NB4 (cell line): Measurements from ENCODE around the gene SLC9A6.
A peak's percentile ranks its signal among the peaks of the same experiment; 100 is the strongest.

Experiments used
- DNase-seq: peaks from one replicate; pipeline ENCODE4 v3.0.0; 2010; ENCODE audit warnings: low read depth
- H3K4me3 ChIP-seq: one replicate; pipeline ENCODE4 v1.5.1; 2011; ENCODE audit warnings: mild to moderate bottlenecking, low read depth, low read length, moderate library complexity
- CTCF ChIP-seq: IDR thresholded peaks from one replicate; pipeline ENCODE4 v1.5.1; 2012; ENCODE audit warnings: low read depth, low read length
- MYC ChIP-seq: IDR thresholded peaks from 2 replicates; pipeline ENCODE4 v1.6.1; 2011; ENCODE audit warnings: low read depth, low read length
- POLR2A ChIP-seq: IDR thresholded peaks from 2 replicates; pipeline ENCODE4 v1.6.1; 2011; ENCODE audit warnings: mild to moderate bottlenecking; ENCODE audit not compliant: insufficient read length; ENCODE audit errors: extremely low read depth
- TF ChIP-seq, protein P1 (sequence below): IDR thresholded peaks from 2 replicates; pipeline ENCODE4 v1.6.1; 2011; ENCODE audit warnings: low read depth, low read length

The SLC9A6 gene

DNA sequence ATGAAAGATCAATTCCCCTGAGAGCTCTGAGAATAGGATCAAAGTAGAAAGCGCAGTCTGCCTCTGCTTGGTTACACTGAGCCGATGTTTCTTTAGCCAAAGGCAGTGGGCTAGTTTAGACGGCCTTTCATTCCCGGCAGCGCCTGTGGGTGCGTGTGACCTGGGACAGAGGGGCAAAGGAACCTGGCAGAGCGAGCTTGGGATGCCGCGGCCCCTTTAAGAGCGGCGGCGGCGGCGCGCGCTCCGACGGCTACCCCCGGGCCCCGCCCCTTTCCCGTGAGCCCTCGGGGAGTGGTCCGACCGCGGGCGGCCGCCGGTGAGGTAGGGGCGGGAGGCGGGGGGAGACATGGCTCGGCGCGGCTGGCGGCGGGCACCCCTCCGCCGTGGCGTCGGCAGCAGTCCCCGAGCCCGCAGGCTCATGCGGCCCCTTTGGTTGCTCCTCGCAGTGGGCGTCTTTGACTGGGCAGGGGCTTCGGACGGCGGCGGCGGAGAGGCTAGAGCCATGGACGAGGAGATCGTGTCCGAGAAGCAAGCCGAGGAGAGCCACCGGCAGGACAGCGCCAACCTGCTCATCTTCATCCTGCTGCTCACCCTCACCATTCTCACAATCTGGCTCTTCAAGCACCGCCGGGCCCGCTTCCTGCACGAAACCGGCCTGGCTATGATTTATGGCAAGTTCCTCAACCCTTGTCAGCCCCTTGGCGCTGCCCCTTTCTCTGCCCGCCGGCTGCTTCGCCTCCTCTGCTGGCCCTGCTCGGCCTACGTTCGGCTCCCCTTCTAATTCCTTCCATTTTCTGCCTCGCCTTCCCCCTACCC is at the start of gene SLC9A6:
Gene SLC9A6 (plus strand): TSS at position 279 of the 816 bp plus-strand sequence. CDS start 224 bp downstream, at position 503.
- H3K4me3 ChIP-seq, result peak within 1 kb of the TSS; percentile 76
- peak; percentile 81 for DNase-seq
- TF ChIP-seq POLR2A, result peak; percentile 9
- no peak for TF ChIP-seq MYC
- TF ChIP-seq, protein P1, sequence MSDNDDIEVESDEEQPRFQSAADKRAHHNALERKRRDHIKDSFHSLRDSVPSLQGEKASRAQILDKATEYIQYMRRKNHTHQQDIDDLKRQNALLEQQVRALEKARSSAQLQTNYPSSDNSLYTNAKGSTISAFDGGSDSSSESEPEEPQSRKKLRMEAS, result no peak

GRCh38 chrX:135944486-135944885 is 40.7 kb upstream of the SLC9A6 start:
- DNase-seq, result no peak
- H3K4me3 ChIP-seq, result no peak overlapping the region
- no peak for TF ChIP-seq MYC
- no peak for TF ChIP-seq POLR2A
- TF ChIP-seq, protein P1, result no peak
- TF ChIP-seq CTCF, result no peak

DNA sequence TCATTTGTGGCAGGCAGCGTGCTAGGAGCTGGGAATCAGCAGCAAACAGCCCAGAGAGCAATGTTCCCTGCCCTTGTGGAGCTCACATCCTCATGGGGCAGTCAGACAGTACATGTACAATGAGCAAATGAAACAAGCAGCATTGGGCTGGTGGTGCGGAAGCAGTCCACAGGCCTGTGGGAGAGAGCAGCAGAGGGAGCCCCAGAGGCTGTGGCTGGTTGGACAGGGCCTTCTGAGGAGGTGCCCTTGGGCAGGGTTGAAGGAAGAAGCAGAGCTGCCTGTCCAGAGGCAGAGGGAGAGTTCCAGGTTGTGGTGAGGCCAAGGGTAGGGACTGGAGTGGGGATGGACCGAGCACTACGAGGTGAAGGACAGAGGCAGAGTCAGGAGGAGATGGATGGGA is 33.9 kb upstream of the SLC9A6 start:
- TF ChIP-seq CTCF, result no peak
- TF ChIP-seq, protein P1, result no peak
- TF ChIP-seq POLR2A, result no peak
- TF ChIP-seq MYC, result no peak
- DNase-seq, result no peak
- no peak overlapping the region for H3K4me3 ChIP-seq

- TF ChIP-seq POLR2A (no peak), MYC (0 out of 2 replicates have a peak, but pooled peaks have one; percentile 5)
- H3K4me3 ChIP-seq, result peak overlapping the region; percentile 95
- DNase-seq, result peak; percentile 22
Measured at GRCh38 chrX:135973025-135973547, 12.1 kb upstream of the SLC9A6 start.

DNA sequence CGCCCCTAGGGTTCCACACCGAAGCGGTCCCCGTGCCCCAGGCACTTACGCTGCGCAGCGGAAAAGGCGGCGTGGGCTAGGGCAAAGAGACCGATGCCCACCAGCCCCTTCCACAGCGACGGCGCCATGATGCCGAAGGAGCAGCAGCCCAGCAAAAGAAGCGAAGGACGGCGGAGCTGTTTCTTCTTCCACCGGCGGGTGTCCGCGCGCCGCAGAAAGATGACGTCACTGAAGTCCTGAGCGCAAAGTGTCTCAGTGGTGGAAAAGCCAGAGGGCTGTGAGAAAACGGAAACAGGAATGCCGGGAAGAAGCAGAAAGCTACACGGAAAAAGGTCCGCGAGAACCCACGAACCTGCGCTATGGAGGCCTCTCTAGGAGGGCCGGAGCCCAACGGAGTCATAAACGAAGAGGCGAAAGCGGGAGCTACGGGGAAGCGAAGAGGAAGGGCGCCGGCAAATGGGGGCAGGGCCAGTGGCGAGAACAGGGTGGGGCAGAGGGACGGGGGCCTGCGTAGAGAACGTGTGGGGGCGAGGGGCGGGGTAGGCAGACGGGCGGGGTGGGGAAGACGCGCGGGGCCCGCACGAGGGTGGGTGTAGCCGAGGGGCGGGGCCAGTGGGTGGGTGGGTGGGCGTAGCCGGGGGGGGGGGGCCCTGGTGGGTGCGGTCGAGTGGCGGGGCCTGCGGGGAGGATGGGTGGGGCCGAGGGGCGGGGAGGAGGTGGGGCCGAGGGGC is 11.5 kb upstream of the SLC9A6 start, which contains the start of gene MMGT1:
Gene MMGT1 (minus strand): TSS at position 441 of the 731 bp plus-strand sequence. CDS start 313 bp downstream, at position 128.
- DNase-seq, result peak; percentile 88
- peak within 1 kb of the TSS; percentile 95 for H3K4me3 ChIP-seq
- TF ChIP-seq POLR2A (peak; percentile 45), CTCF (no peak)

GRCh38 chrX:135974279-135974856 is 10.9 kb upstream of the SLC9A6 start:
- peak overlapping the region; percentile 50 for H3K4me3 ChIP-seq
- DNase-seq, result peak; percentile 80
- no peak for TF ChIP-seq CTCF
- no peak for TF ChIP-seq POLR2A
- TF ChIP-seq, protein P1, result no peak
- no peak for TF ChIP-seq MYC
